H1 (cell line): ENCODE measurements around the gene SFT2D1. TPM values are rescaled to one million over a fixed set of nuclear protein-coding genes. Genes with fewer than 3 reads are reported as not detected.

ENCODE experiments used
- BCL11A ChIP-seq, 2 experiments: IDR thresholded peaks; one replicate each; pipeline ENCODE4 v1.6.1; 2011; ENCODE audit warnings: low read depth in 2 of 2, low read length in 2 of 2, mild to moderate bottlenecking in 2 of 2
- CHD2 ChIP-seq: IDR thresholded peaks from 2 replicates; pipeline ENCODE4 v1.6.1; 2012; ENCODE audit warnings: low read length, improper control_type of control experiment
- CREB1 ChIP-seq: IDR thresholded peaks from 2 replicates; pipeline ENCODE4 v1.6.1; 2012; ENCODE audit warnings: inconsistent platforms
- KDM4A ChIP-seq: IDR thresholded peaks from one replicate; pipeline ENCODE4 v1.7.1; 2012; ENCODE audit warnings: low read depth, mild to moderate bottlenecking, moderate library complexity, low read length, inconsistent platforms; ENCODE audit not compliant: severe bottlenecking
- RAD21 ChIP-seq, 2 experiments: IDR thresholded peaks in 1 of 2; conservative IDR thresholded peaks in 1 of 2; 2 replicates each; pipeline ENCODE4 v1.6.1; 2011; ENCODE audit warnings: low read depth in 2 of 2, low read length in 2 of 2, improper control_type of control experiment in 1 of 2, inconsistent platforms in 1 of 2, mild to moderate bottlenecking in 1 of 2, moderate library complexity in 1 of 2
- RFX5 ChIP-seq: IDR thresholded peaks from 2 replicates; pipeline ENCODE4 v1.6.1; 2011; ENCODE audit warnings: low read depth, low read length, improper control_type of control experiment, borderline replicate concordance
- polyA plus RNA-seq, 7 experiments: library from polyadenylated mRNA; depleted of rRNA in 3 of 7; stranded (reverse) in 5 of 7; unstranded in 2 of 7; fragments of >200 nt in 5 of 7; fragments of 200-250 nt in 2 of 7; gene quantifications; 1 replicate in 5 of 7; 2 replicates in 1 of 7; 4 replicates in 1 of 7; pipeline versions ENCODE4 v1.2.1 to v1.2.3, GENCODE V29; 2011 to 2013; ENCODE audit warnings: missing spikeins in 2 of 7, mixed read lengths in 2 of 7
- total RNA-seq: library from RNA; stranded (reverse); fragmentation: NEBNext Ultra II Directional; extraction: Animal tissue kit (Norgen Biotek cat#: 25700); gene quantifications from 2 replicates; pipeline ENCODE4 v1.2.1, GENCODE V29; 2021
- TF ChIP-seq, protein P1 (sequence below), 3 experiments: IDR thresholded peaks; 1 replicate in 2 of 3; 2 replicates in 1 of 3; pipeline versions ENCODE4 v1.5.1 to v1.6.1; 2011; ENCODE audit warnings: low read length in 3 of 3, mild to moderate bottlenecking in 3 of 3, inconsistent platforms in 2 of 3, low read depth in 1 of 3, moderate library complexity in 1 of 3; ENCODE audit not compliant: insufficient read depth in 1 of 3; ENCODE audit errors: control extremely low read depth in 1 of 3

The SFT2D1 gene
- total and polyA plus RNA-seq, 2 of the 8 experiments (the other 6 are each of a cell fraction or from before 2014, with no cell fraction given), result 52.3 to 76.1 TPM

DNA sequence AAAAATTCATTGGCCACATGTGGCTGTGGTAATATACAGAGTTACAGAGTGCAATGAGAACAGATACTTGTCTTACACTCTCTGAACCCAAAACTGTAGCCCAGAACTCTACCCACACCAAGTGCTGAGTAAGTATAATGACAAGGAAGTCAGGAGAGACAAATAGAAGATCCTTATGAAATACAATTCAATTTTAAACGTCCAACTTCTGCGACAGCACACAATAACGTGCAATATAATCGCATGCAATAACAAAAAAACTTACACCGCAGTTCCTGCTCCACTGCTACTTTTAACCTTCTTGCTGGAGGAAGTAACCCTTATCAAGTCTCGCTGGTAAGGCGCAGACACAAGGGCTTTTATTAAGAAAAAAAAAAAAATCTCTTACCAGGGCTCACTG lies 881 bp downstream of the SFT2D1 start (continued):
- no peak for TF ChIP-seq BCL11A (IDR thresholded peaks at IDR 0.05; ENCODE audit: low read depth in 2 of 2, low read length in 2 of 2)
- TF ChIP-seq KDM4A, result no peak
- TF ChIP-seq, protein P1, sequence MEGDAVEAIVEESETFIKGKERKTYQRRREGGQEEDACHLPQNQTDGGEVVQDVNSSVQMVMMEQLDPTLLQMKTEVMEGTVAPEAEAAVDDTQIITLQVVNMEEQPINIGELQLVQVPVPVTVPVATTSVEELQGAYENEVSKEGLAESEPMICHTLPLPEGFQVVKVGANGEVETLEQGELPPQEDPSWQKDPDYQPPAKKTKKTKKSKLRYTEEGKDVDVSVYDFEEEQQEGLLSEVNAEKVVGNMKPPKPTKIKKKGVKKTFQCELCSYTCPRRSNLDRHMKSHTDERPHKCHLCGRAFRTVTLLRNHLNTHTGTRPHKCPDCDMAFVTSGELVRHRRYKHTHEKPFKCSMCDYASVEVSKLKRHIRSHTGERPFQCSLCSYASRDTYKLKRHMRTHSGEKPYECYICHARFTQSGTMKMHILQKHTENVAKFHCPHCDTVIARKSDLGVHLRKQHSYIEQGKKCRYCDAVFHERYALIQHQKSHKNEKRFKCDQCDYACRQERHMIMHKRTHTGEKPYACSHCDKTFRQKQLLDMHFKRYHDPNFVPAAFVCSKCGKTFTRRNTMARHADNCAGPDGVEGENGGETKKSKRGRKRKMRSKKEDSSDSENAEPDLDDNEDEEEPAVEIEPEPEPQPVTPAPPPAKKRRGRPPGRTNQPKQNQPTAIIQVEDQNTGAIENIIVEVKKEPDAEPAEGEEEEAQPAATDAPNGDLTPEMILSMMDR (IDR thresholded peaks at IDR 0.05; ENCODE audit: control extremely low read depth in 1 of 3, insufficient read depth in 1 of 3, low read depth in 1 of 3, low read length in 3 of 3), result no peak
- TF ChIP-seq CHD2, result no peak
- TF ChIP-seq RAD21 (IDR thresholded peaks at IDR 0.05 in 1 of 2, conservative IDR thresholded peaks at IDR 0.05 in 1 of 2; ENCODE audit: low read depth in 2 of 2, low read length in 2 of 2), result no peak
- TF ChIP-seq RFX5, result no peak
- no peak for TF ChIP-seq CREB1
- TF ChIP-seq, all 59 proteins: peak for 0
